Dendritic cell treated with granulocyte-macrophage colony-stimulating factor and Interleukin-4, amounts not matched to agents 40 ng/mL and 50 ng/mL, for 4 days (primary cell): Measurements from ENCODE around the gene FOXN3.

Experiments
- H3K27ac Mint-ChIP-seq: one replicate; pipeline ENCODE4 v1.8.0; 2022; ENCODE audit warnings: mild to moderate bottlenecking, mixed read lengths
- H3K27me3 Mint-ChIP-seq: one replicate; pipeline ENCODE4 v1.8.0; 2022; ENCODE audit warnings: mild to moderate bottlenecking, mixed read lengths
- H3K36me3 Mint-ChIP-seq: one replicate; pipeline ENCODE4 v1.8.0; 2022; ENCODE audit warnings: low read depth, mixed read lengths
- H3K4me1 Mint-ChIP-seq: one replicate; pipeline ENCODE4 v1.8.0; 2022; ENCODE audit warnings: low read depth, mixed read lengths
- H3K4me3 Mint-ChIP-seq: one replicate; pipeline ENCODE4 v1.8.0; 2022; ENCODE audit warnings: mild to moderate bottlenecking, moderate library complexity, mixed read lengths
- H3K9me3 Mint-ChIP-seq: one replicate; pipeline ENCODE4 v1.8.0; 2022; ENCODE audit warnings: mixed read lengths
- intact Hi-C: fragments of 100-400 bp; cut with micrococcal nuclease; formaldehyde crosslinking; loops from one replicate; pipeline ENCODE4 v1.15.0; 2022

FOXN3 gene

GRCh38 chr14:89379891-89380820 is 36.9 kb downstream of the FOXN3 start:
- intact Hi-C loops = no loop called here
- no peak overlapping the region for H3K4me3 Mint-ChIP-seq

GRCh38 chr14:89379006-89379405 is 38.0 kb downstream of the FOXN3 start:
- Mint-ChIP-seq H3K36me3 (peaks cover 50% of the 10 kb centered on the region), H3K9me3 (peaks cover 10% of the 10 kb centered on the region), H3K4me1 (peaks cover 45% of the 10 kb centered on the region), H3K27ac (no peak overlapping the region), H3K27me3 (no peaks in the 10 kb centered on the region), H3K4me3 (no peak overlapping the region)
- intact Hi-C loops = no loop called here

More at GRCh38 chr14:89379891-89380820, 36.9 kb downstream of the FOXN3 start:
- Mint-ChIP-seq H3K36me3 (peaks cover 54% of the 10 kb centered on the region), H3K9me3 (peaks cover 10% of the 10 kb centered on the region), H3K4me1 (peaks cover 53% of the 10 kb centered on the region), H3K27ac (no peak overlapping the region), H3K27me3 (no peaks in the 10 kb centered on the region)

GRCh38 chr14:89378119-89378518 is 38.9 kb downstream of the FOXN3 start:
- Mint-ChIP-seq H3K27me3 (no peaks in the 10 kb centered on the region), H3K4me3 (no peak overlapping the region), H3K4me1 (peaks cover 42% of the 10 kb centered on the region), H3K9me3 (peaks cover 10% of the 10 kb centered on the region), H3K36me3 (peaks cover 41% of the 10 kb centered on the region), H3K27ac (no peak overlapping the region)
- intact Hi-C loops = no loop called here

- no peak overlapping the region for H3K4me3 Mint-ChIP-seq
- H3K27ac Mint-ChIP-seq = no peak overlapping the region
- H3K4me1 Mint-ChIP-seq = peaks cover 42% of the 10 kb centered on the region
- no peaks in the 10 kb centered on the region for H3K27me3 Mint-ChIP-seq
- peaks cover 10% of the 10 kb centered on the region for H3K9me3 Mint-ChIP-seq
- intact Hi-C loops = no loop called here
- peaks cover 41% of the 10 kb centered on the region for H3K36me3 Mint-ChIP-seq
Observed at GRCh38 chr14:89377544-89377943, 39.5 kb downstream of the FOXN3 start.

- intact Hi-C loops = no loop called here
- Mint-ChIP-seq H3K27ac (no peak overlapping the region), H3K4me1 (peaks cover 48% of the 10 kb centered on the region), H3K36me3 (peaks cover 26% of the 10 kb centered on the region), H3K27me3 (no peaks in the 10 kb centered on the region), H3K4me3 (no peak overlapping the region), H3K9me3 (peaks cover under 1% of the 10 kb centered on the region)
Observed at GRCh38 chr14:89374908-89375307, 42.1 kb downstream of the FOXN3 start.

- Mint-ChIP-seq H3K4me3 (no peak overlapping the region), H3K27me3 (no peaks in the 10 kb centered on the region), H3K9me3 (no peaks in the 10 kb centered on the region), H3K36me3 (peaks cover 17% of the 10 kb centered on the region), H3K27ac (peak overlapping the region; percentile 56), H3K4me1 (peaks cover 50% of the 10 kb centered on the region)
- intact Hi-C loops = no loop called here
Observed at GRCh38 chr14:89373185-89373584, 43.8 kb downstream of the FOXN3 start.

- Mint-ChIP-seq H3K36me3 (peaks cover 17% of the 10 kb centered on the region), H3K4me3 (no peak overlapping the region), H3K27ac (peak overlapping the region; percentile 56), H3K9me3 (no peaks in the 10 kb centered on the region), H3K4me1 (peaks cover 50% of the 10 kb centered on the region), H3K27me3 (no peaks in the 10 kb centered on the region)
- intact Hi-C loops = no loop called here
Observed at GRCh38 chr14:89372512-89372883, 44.5 kb downstream of the FOXN3 start.

GRCh38 chr14:89371585-89372511 is 45.2 kb downstream of the FOXN3 start:
- H3K27ac Mint-ChIP-seq = peak overlapping the region; percentile 56
- no peak overlapping the region for H3K4me3 Mint-ChIP-seq
- peaks cover 50% of the 10 kb centered on the region for H3K4me1 Mint-ChIP-seq
- no peaks in the 10 kb centered on the region for H3K27me3 Mint-ChIP-seq
- no peaks in the 10 kb centered on the region for H3K9me3 Mint-ChIP-seq
- peaks cover 17% of the 10 kb centered on the region for H3K36me3 Mint-ChIP-seq
- intact Hi-C loops = no loop called here

GRCh38 chr14:89370781-89371180 is 46.3 kb downstream of the FOXN3 start:
- Mint-ChIP-seq H3K9me3 (no peaks in the 10 kb centered on the region), H3K4me3 (no peak overlapping the region), H3K4me1 (peaks cover 50% of the 10 kb centered on the region), H3K27ac (no peak overlapping the region), H3K27me3 (no peaks in the 10 kb centered on the region), H3K36me3 (peaks cover 17% of the 10 kb centered on the region)
- intact Hi-C loops = no loop called here

GRCh38 chr14:89370381-89370780 is 46.7 kb downstream of the FOXN3 start:
- Mint-ChIP-seq H3K4me1 (peaks cover 52% of the 10 kb centered on the region), H3K9me3 (no peaks in the 10 kb centered on the region), H3K36me3 (peaks cover 17% of the 10 kb centered on the region), H3K27me3 (no peaks in the 10 kb centered on the region), H3K4me3 (no peak overlapping the region), H3K27ac (no peak overlapping the region)
- intact Hi-C loops = no loop called here

- Mint-ChIP-seq H3K4me3 (no peak overlapping the region), H3K4me1 (peaks cover 60% of the 10 kb centered on the region), H3K27me3 (no peaks in the 10 kb centered on the region), H3K9me3 (no peaks in the 10 kb centered on the region), H3K36me3 (peaks cover 17% of the 10 kb centered on the region), H3K27ac (no peak overlapping the region)
- intact Hi-C loops = no loop called here
Observed at GRCh38 chr14:89369656-89370055, 47.4 kb downstream of the FOXN3 start.

- Mint-ChIP-seq H3K4me3 (no peak overlapping the region), H3K27me3 (no peaks in the 10 kb centered on the region), H3K4me1 (peaks cover 68% of the 10 kb centered on the region), H3K36me3 (peaks cover 17% of the 10 kb centered on the region), H3K27ac (no peak overlapping the region), H3K9me3 (no peaks in the 10 kb centered on the region)
- intact Hi-C loops = no loop called here
Observed at GRCh38 chr14:89368490-89369477, 48.2 kb downstream of the FOXN3 start.

GRCh38 chr14:89367779-89368120 is 49.3 kb downstream of the FOXN3 start:
- Mint-ChIP-seq H3K36me3 (peaks cover 24% of the 10 kb centered on the region), H3K4me3 (no peak overlapping the region)
- intact Hi-C loops = loop anchor here (2.0 kb wide), 1 partner anchor 49 kb away; the partner anchor contains the start of gene FOXN3

More at GRCh38 chr14:89367779-89368120, 49.3 kb downstream of the FOXN3 start:
- Mint-ChIP-seq H3K4me1 (peaks cover 71% of the 10 kb centered on the region), H3K27me3 (no peaks in the 10 kb centered on the region), H3K9me3 (no peaks in the 10 kb centered on the region), H3K27ac (peak overlapping the region; percentile 77)
